ENCODE data around the gene FCN2.

The FCN2 gene

GRCh38 chr9:134885679-134886412 lies 5.2 kb downstream of the FCN2 start:
- Mint-ChIP-seq H3K27me3 (ENCODE audit: low read depth) (no peaks in the 10 kb centered on the region), H3K36me3 (ENCODE audit: low read depth) (no peaks in the 10 kb centered on the region), H3K27ac (no peak overlapping the region), H3K4me3 (no peak overlapping the region), H3K9me3 (no peaks in the 10 kb centered on the region), H3K4me1 (ENCODE audit: low read depth) (no peaks in the 10 kb centered on the region)

- H3K27me3 Mint-ChIP-seq (ENCODE audit: low read depth), result no peaks in the 10 kb centered on the region
- no peaks in the 10 kb centered on the region for H3K9me3 Mint-ChIP-seq
- H3K4me3 Mint-ChIP-seq, result no peak overlapping the region
- H3K4me1 Mint-ChIP-seq (ENCODE audit: low read depth), result no peaks in the 10 kb centered on the region
- no peaks in the 10 kb centered on the region for H3K36me3 Mint-ChIP-seq (ENCODE audit: low read depth)
- no peak overlapping the region for H3K27ac Mint-ChIP-seq
Observed at GRCh38 chr9:134886413-134886913, 5.9 kb downstream of the FCN2 start.

GRCh38 chr9:134887219-134887618 lies 6.6 kb downstream of the FCN2 start:
- Mint-ChIP-seq H3K27me3 (ENCODE audit: low read depth) (no peaks in the 10 kb centered on the region), H3K27ac (no peak overlapping the region), H3K4me1 (ENCODE audit: low read depth) (no peaks in the 10 kb centered on the region), H3K36me3 (ENCODE audit: low read depth) (no peaks in the 10 kb centered on the region), H3K4me3 (no peak overlapping the region), H3K9me3 (no peaks in the 10 kb centered on the region)

- H3K4me1 Mint-ChIP-seq (ENCODE audit: low read depth), result no peaks in the 10 kb centered on the region
- H3K27me3 Mint-ChIP-seq (ENCODE audit: low read depth), result no peaks in the 10 kb centered on the region
- H3K27ac Mint-ChIP-seq, result no peak overlapping the region
Observed at GRCh38 chr9:134887686-134888602, 7.3 kb downstream of the FCN2 start.

GRCh38 chr9:134888603-134889190 lies 8.1 kb downstream of the FCN2 start:
- no peak overlapping the region for H3K4me3 Mint-ChIP-seq
- no peaks in the 10 kb centered on the region for H3K4me1 Mint-ChIP-seq (ENCODE audit: low read depth)
- H3K9me3 Mint-ChIP-seq, result no peaks in the 10 kb centered on the region
- no peaks in the 10 kb centered on the region for H3K27me3 Mint-ChIP-seq (ENCODE audit: low read depth)
- no peaks in the 10 kb centered on the region for H3K36me3 Mint-ChIP-seq (ENCODE audit: low read depth)
- H3K27ac Mint-ChIP-seq, result no peak overlapping the region

More at GRCh38 chr9:134887686-134888602, 7.3 kb downstream of the FCN2 start:
- Mint-ChIP-seq H3K4me3 (no peak overlapping the region), H3K36me3 (ENCODE audit: low read depth) (no peaks in the 10 kb centered on the region), H3K9me3 (no peaks in the 10 kb centered on the region)

GRCh38 chr9:134889386-134890154 lies 9.0 kb downstream of the FCN2 start:
- Mint-ChIP-seq H3K4me1 (ENCODE audit: low read depth) (no peaks in the 10 kb centered on the region), H3K9me3 (no peaks in the 10 kb centered on the region), H3K27ac (no peak overlapping the region), H3K4me3 (no peak overlapping the region), H3K27me3 (ENCODE audit: low read depth) (no peaks in the 10 kb centered on the region), H3K36me3 (ENCODE audit: low read depth) (no peaks in the 10 kb centered on the region)

GRCh38 chr9:134890155-134890495 lies 9.5 kb downstream of the FCN2 start:
- no peaks in the 10 kb centered on the region for H3K4me1 Mint-ChIP-seq (ENCODE audit: low read depth)
- no peaks in the 10 kb centered on the region for H3K27me3 Mint-ChIP-seq (ENCODE audit: low read depth)
- H3K27ac Mint-ChIP-seq, result no peak overlapping the region

GRCh38 chr9:134891053-134891452 lies 10.4 kb downstream of the FCN2 start:
- no peak overlapping the region for H3K27ac Mint-ChIP-seq
- H3K4me1 Mint-ChIP-seq (ENCODE audit: low read depth), result no peaks in the 10 kb centered on the region
- no peak overlapping the region for H3K4me3 Mint-ChIP-seq
- H3K36me3 Mint-ChIP-seq (ENCODE audit: low read depth), result no peaks in the 10 kb centered on the region
- no peaks in the 10 kb centered on the region for H3K27me3 Mint-ChIP-seq (ENCODE audit: low read depth)
- no peaks in the 10 kb centered on the region for H3K9me3 Mint-ChIP-seq

More at GRCh38 chr9:134890155-134890495, 9.5 kb downstream of the FCN2 start:
- H3K4me3 Mint-ChIP-seq, result no peak overlapping the region
- no peaks in the 10 kb centered on the region for H3K36me3 Mint-ChIP-seq (ENCODE audit: low read depth)
- H3K9me3 Mint-ChIP-seq, result no peaks in the 10 kb centered on the region

GRCh38 chr9:134891713-134892112 lies 11.1 kb downstream of the FCN2 start:
- Mint-ChIP-seq H3K27me3 (ENCODE audit: low read depth) (no peaks in the 10 kb centered on the region), H3K36me3 (ENCODE audit: low read depth) (no peaks in the 10 kb centered on the region), H3K9me3 (no peaks in the 10 kb centered on the region), H3K4me1 (ENCODE audit: low read depth) (no peaks in the 10 kb centered on the region), H3K27ac (no peak overlapping the region), H3K4me3 (no peak overlapping the region)

GRCh38 chr9:134892221-134892620 lies 11.6 kb downstream of the FCN2 start:
- Mint-ChIP-seq H3K9me3 (no peaks in the 10 kb centered on the region), H3K36me3 (ENCODE audit: low read depth) (no peaks in the 10 kb centered on the region), H3K27me3 (ENCODE audit: low read depth) (no peaks in the 10 kb centered on the region), H3K4me3 (no peak overlapping the region), H3K4me1 (ENCODE audit: low read depth) (no peaks in the 10 kb centered on the region), H3K27ac (no peak overlapping the region)

- no peak overlapping the region for H3K27ac Mint-ChIP-seq
- no peaks in the 10 kb centered on the region for H3K4me1 Mint-ChIP-seq (ENCODE audit: low read depth)
- H3K4me3 Mint-ChIP-seq, result no peak overlapping the region
- no peaks in the 10 kb centered on the region for H3K36me3 Mint-ChIP-seq (ENCODE audit: low read depth)
- no peaks in the 10 kb centered on the region for H3K27me3 Mint-ChIP-seq (ENCODE audit: low read depth)
- no peaks in the 10 kb centered on the region for H3K9me3 Mint-ChIP-seq
Observed at GRCh38 chr9:134892820-134893420, 12.3 kb downstream of the FCN2 start.

GRCh38 chr9:134894136-134894860 lies 13.7 kb downstream of the FCN2 start:
- Mint-ChIP-seq H3K36me3 (ENCODE audit: low read depth) (no peaks in the 10 kb centered on the region), H3K4me3 (no peak overlapping the region), H3K27me3 (ENCODE audit: low read depth) (peaks cover 3% of the 10 kb centered on the region), H3K4me1 (ENCODE audit: low read depth) (no peaks in the 10 kb centered on the region), H3K27ac (no peak overlapping the region), H3K9me3 (peaks cover 7% of the 10 kb centered on the region)

- Mint-ChIP-seq H3K36me3 (ENCODE audit: low read depth) (no peaks in the 10 kb centered on the region), H3K27ac (no peak overlapping the region), H3K4me1 (ENCODE audit: low read depth) (no peaks in the 10 kb centered on the region), H3K9me3 (peaks cover 13% of the 10 kb centered on the region), H3K4me3 (no peak overlapping the region), H3K27me3 (ENCODE audit: low read depth) (peaks cover 4% of the 10 kb centered on the region)
Observed at GRCh38 chr9:134895097-134895496, 14.5 kb downstream of the FCN2 start.
